ENCODE results near the gene ITFG1.

ITFG1 gene

GRCh38 chr16:47470211-47470610 lies 9.3 kb upstream of the ITFG1 start:
- TF ChIP-seq CTCF (IDR thresholded peaks at IDR 0.05) = no peak

GRCh38 chr16:47469227-47469626 lies 8.4 kb upstream of the ITFG1 start:
- no peak for TF ChIP-seq CTCF (IDR thresholded peaks at IDR 0.05)

GRCh38 chr16:47467501-47467900 lies 6.6 kb upstream of the ITFG1 start:
- TF ChIP-seq CTCF (IDR thresholded peaks at IDR 0.05) = no peak

GRCh38 chr16:47465919-47466630 lies 5.2 kb upstream of the ITFG1 start:
- no peak for TF ChIP-seq CTCF (IDR thresholded peaks at IDR 0.05)

GRCh38 chr16:47463771-47464624 lies 3.1 kb upstream of the ITFG1 start:
- no peak for TF ChIP-seq CTCF (IDR thresholded peaks at IDR 0.05)

- TF ChIP-seq CTCF (IDR thresholded peaks at IDR 0.05) = no peak
These were observed 869 bp upstream of the ITFG1 start for GRCh38 chr16:47461598-47462266.

GRCh38 chr16:47460359-47460710 lies 528 bp downstream of the ITFG1 start:
- TF ChIP-seq CTCF (IDR thresholded peaks at IDR 0.05) = no peak

Measured in LNCAP (cell line).